Heart left ventricle (tissue), 16 donors: ENCODE data around the gene DHDDS. TPM values are rescaled to one million over a fixed set of nuclear protein-coding genes. Genes with fewer than 3 reads are reported as not detected.

Experiments used
- ATAC-seq, 4 donors: fragments of 200-7000 bp; cut with Tn5 transposase; one replicate each; pipeline ENCODE4 v1.9.1; 2020 to 2022; ENCODE audit warnings: moderate library complexity in 4 of 4, mild to moderate bottlenecking in 3 of 4, moderate number of reproducible peaks in 1 of 4
- DNase-seq, 5 donors: peaks; one replicate each; pipeline ENCODE4 v3.0.0-alpha.2; 2020
- H3K27ac ChIP-seq, 12 donors: fragments of 200-600 bp; sonication (generic) in 4 of 12; one replicate each; pipeline versions ENCODE4 v1.5.0 to v1.8.0; 2016 to 2022; ENCODE audit warnings: mild to moderate bottlenecking in 2 of 12
- H3K27me3 ChIP-seq, 9 donors: fragments of 200-600 bp; sonication (generic) in 2 of 9; one replicate each; pipeline versions ENCODE4 v1.5.1 to v1.8.0; 2016 to 2022; ENCODE audit warnings: mild to moderate bottlenecking in 3 of 9
- H3K36me3 ChIP-seq, 9 donors: fragments of 200-600 bp; sonication (generic) in 2 of 9; one replicate each; pipeline versions ENCODE4 v1.5.0 to v1.8.0; 2018 to 2022; ENCODE audit warnings: mild to moderate bottlenecking in 2 of 9
- H3K4me1 ChIP-seq, 12 donors: fragments of 200-600 bp; sonication (generic) in 4 of 12; one replicate each; pipeline versions ENCODE4 v1.5.0 to v1.8.0; 2016 to 2022; ENCODE audit warnings: mild to moderate bottlenecking in 3 of 12
- H3K4me3 ChIP-seq, 12 donors: fragments of 200-600 bp; sonication (generic) in 4 of 12; one replicate each; pipeline versions ENCODE4 v1.5.0 to v1.8.0; 2017 to 2022; ENCODE audit warnings: mild to moderate bottlenecking in 9 of 12, moderate library complexity in 4 of 12
- H3K9me3 ChIP-seq, 12 donors: fragments of 200-600 bp; sonication (generic) in 4 of 12; one replicate each; pipeline versions ENCODE4 v1.5.0 to v1.8.0; 2016 to 2022; ENCODE audit warnings: mild to moderate bottlenecking in 1 of 12
- POLR2A ChIP-seq, 2 donors: fragments of 450-650 bp; IDR thresholded peaks; one replicate each; pipeline ENCODE4 v1.6.1; 2017; ENCODE audit warnings: antibody characterized with exemption in 2 of 2, mild to moderate bottlenecking in 2 of 2, moderate library complexity in 2 of 2
- WGBS, 4 donors: extraction: QIAGEN DNeasy Blood & Tissue Kit in 2 of 4; methylation state at CpG; one replicate each; pipeline versions ENCODE4 v1.1.5 to v1.1.7; 2013 to 2018; 5-methylcytosine and 5-hydroxymethylcytosine counted together
- intact Hi-C, 10 donors: fragments of 100-400 bp; cut with DNase I; formaldehyde crosslinking; loops; one replicate each; pipeline versions ENCODE4 v1.11.1 to v1.14.2; 2022
- polyA plus RNA-seq, 2 donors: library from polyadenylated mRNA; stranded (reverse); fragments of 200-250 nt; gene quantifications; one replicate each; pipeline ENCODE4 v1.2.3, GENCODE V29; 2013
- total RNA-seq, 9 donors: library from RNA; depleted of rRNA in 2 of 9; stranded (reverse); fragments of >200 nt in 2 of 9; fragmentation: NEBNext Ultra II Directional in 3 of 9; extraction: Animal tissue kit (Norgen Biotek cat#: 25700) in 3 of 9; gene quantifications; one replicate each; pipeline versions ENCODE4 v1.1.0 to v1.2.4, GENCODE V29; 2016 to 2023
- TF ChIP-seq, protein P1 (sequence below), 12 donors: fragments of 200-600 bp; sonication (generic) in 4 of 12; IDR thresholded peaks; one replicate each; pipeline versions ENCODE4 v1.5.0 to v1.8.0; 2018 to 2022; ENCODE audit warnings: antibody characterized with exemption in 12 of 12, mild to moderate bottlenecking in 5 of 12
- donor health status: ischemic (EF 13 %, LVEDD 7.1; RV severe dilation, severe dysfunction).
- donor health status: healthy with polysubstance abuse.
- donor health status: DM: no; HTN: yes; CAD: no.
- donor health status: DM: no; HTN: no; CAD: no.
- donor health status: ischemic (EF 25% LVEDD 6.9; RV normal size, moderate dysfunction).
- donor health status: ischemic (EF 25% LVEDD 5.7; RV mildly dilated, moderate dysfunction).
- donor health status: healthy.
- donor health status: DM: yes; HTN: yes; CAD: no.
- donor health status: ischemic (EF 35%, LVEDD 5.7; RV mildly dilated, moderate dysfunction).
- donor health status: nonischemic (EF 11% LVEDD 7.7; RV severe dilation, severe dysfunction).
- donor health status: DM: yes; HTN: yes; CAD: no.
- donor health status: PGD.
- donor health status: ischemic (EF 29% LVEDD 5.4; RV normal size, mild dysfunction).
- donor health status: nonischemic (EF 23%, LVEDD 6.1; RV moderate dilation, normal function).

The DHDDS gene
- total and polyA plus RNA-seq, 11 donors = 14.1 to 45.0 (median 29.9) TPM

DNA sequence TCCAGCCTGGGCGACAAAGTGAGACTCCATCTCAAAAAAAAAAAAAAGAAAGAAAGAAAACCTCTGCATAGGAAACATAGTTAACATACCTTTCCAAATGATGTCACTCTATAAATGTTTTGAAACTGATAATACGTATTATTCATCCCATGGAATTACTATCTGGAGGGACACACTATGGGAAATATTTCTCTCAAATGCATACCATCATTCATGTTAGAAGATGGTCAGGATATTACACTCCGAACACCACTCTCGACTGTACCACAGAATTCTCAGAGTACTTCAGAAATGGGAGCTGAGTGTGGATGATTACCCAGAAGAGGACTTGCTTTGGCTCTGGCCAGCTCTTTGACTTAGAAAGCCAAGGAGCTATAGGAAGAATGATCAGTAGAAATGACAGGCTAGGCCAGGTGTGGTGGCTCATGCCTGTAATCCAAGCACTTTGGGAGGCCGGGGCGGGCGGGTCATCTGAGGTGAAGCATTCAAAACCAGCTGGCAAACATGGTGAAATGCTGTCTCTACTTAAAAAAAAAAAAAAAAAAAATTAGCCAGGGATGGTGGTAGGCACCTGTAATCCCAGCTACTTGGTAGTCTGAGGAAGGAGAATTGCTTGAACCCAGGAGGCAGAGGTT, 26.7 kb upstream of the DHDDS start:
- ATAC-seq (no peak), DNase-seq (no peak)
- peaks cover 1 to 45% (median 12%) of the 10 kb centered on the region in 9 donors for H3K27me3 ChIP-seq
- H3K27ac ChIP-seq = no peak overlapping the region
- H3K4me1 ChIP-seq = peaks cover 0 to 11% (median 0%) of the 10 kb centered on the region in 12 donors
- no peaks in the 10 kb centered on the region for H3K36me3 ChIP-seq
- WGBS, 4 donors = 59 to 65% (median 61%) methylated on average over 7 of the region's 7 CpGs
- H3K9me3 ChIP-seq = no peaks in the 10 kb centered on the region
- no peak for TF ChIP-seq POLR2A (IDR thresholded peaks at IDR 0.05)
- TF ChIP-seq, protein P1, sequence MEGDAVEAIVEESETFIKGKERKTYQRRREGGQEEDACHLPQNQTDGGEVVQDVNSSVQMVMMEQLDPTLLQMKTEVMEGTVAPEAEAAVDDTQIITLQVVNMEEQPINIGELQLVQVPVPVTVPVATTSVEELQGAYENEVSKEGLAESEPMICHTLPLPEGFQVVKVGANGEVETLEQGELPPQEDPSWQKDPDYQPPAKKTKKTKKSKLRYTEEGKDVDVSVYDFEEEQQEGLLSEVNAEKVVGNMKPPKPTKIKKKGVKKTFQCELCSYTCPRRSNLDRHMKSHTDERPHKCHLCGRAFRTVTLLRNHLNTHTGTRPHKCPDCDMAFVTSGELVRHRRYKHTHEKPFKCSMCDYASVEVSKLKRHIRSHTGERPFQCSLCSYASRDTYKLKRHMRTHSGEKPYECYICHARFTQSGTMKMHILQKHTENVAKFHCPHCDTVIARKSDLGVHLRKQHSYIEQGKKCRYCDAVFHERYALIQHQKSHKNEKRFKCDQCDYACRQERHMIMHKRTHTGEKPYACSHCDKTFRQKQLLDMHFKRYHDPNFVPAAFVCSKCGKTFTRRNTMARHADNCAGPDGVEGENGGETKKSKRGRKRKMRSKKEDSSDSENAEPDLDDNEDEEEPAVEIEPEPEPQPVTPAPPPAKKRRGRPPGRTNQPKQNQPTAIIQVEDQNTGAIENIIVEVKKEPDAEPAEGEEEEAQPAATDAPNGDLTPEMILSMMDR (IDR thresholded peaks at IDR 0.05) = no peak
- no peak overlapping the region for H3K4me3 ChIP-seq
- intact Hi-C loops = no loop called here

DNA sequence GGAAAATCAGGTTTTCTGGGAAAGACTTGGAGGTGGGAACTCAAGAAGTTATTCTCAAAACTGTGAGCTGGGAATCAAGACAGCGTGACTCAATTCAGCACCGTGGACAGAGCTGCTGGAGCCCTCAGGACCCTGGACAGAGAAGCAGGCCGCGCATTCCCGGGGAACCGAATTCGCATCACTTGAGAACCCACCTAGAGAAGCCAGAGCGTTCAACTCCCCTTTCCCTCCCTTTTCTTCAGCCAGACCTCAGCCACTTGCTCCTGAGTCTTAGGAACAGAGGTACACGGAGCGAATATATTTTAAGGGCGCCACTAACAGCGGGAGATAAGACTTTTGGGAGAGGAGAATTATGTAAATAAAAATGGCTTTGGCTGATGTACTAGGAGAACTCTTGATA, 23.5 kb upstream of the DHDDS start:
- DNase-seq (peak; percentile 58 to 81 (median 65)), ATAC-seq (peak; percentile 84 to 87 (median 85))
- WGBS, 4 donors = 0 to 1% (median 1%) methylated on average over 12 of the region's 12 CpGs
- peaks cover 22 to 61% (median 40%) of the 10 kb centered on the region in 9 donors for H3K27me3 ChIP-seq
- intact Hi-C loops = no loop called here
- peaks cover 0 to 11% (median 0%) of the 10 kb centered on the region in 12 donors for H3K4me1 ChIP-seq
- H3K9me3 ChIP-seq = no peaks in the 10 kb centered on the region
- H3K27ac ChIP-seq = no peak overlapping the region
- no peak overlapping the region for H3K4me3 ChIP-seq
- TF ChIP-seq, protein P1 (IDR thresholded peaks at IDR 0.05) = no peak
- no peak for TF ChIP-seq POLR2A (IDR thresholded peaks at IDR 0.05)
- no peaks in the 10 kb centered on the region for H3K36me3 ChIP-seq

DNA sequence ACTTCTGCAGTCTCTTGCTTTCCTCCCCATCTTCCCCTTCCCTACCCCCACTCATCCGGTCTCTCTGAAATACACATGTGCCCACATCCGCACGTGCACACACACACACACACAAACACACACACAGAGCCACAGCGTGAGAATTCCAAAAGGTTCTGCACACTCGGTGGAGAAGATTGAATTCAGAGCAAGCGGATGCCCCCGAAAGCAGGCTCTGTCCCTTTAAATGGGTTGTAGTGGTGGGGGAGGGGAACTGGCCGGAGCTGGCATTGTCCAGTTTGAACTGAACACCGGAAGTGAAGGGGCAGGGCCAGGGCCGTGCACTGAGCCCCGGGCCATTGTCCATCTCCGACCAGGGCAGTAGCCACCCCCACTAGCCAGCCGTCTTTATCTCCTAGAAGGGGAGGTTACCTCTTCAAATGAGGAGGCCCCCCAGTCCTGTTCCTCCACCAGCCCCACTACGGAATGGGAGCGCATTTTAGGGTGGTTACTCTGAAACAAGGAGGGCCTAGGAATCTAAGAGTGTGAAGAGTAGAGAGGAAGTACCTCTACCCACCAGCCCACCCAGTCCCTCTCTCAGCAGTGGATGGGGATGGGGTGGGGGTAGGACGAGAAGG, 22.8 kb upstream of the DHDDS start:
- DNase-seq = no peak
- intact Hi-C loops = no loop called here
- H3K9me3 ChIP-seq = no peaks in the 10 kb centered on the region
- no peak for ATAC-seq
- WGBS, 4 donors = 1 to 3% (median 2%) methylated on average over 14 to 16 of the region's 16 CpGs
- H3K27ac ChIP-seq = no peak overlapping the region
- peaks cover 26 to 61% (median 45%) of the 10 kb centered on the region in 9 donors for H3K27me3 ChIP-seq
- TF ChIP-seq, protein P1 (IDR thresholded peaks at IDR 0.05) = no peak
- TF ChIP-seq POLR2A (IDR thresholded peaks at IDR 0.05) = no peak
- peaks cover 0 to 11% (median 0%) of the 10 kb centered on the region in 12 donors for H3K4me1 ChIP-seq
- no peaks in the 10 kb centered on the region for H3K36me3 ChIP-seq
- no peak overlapping the region for H3K4me3 ChIP-seq

DNA sequence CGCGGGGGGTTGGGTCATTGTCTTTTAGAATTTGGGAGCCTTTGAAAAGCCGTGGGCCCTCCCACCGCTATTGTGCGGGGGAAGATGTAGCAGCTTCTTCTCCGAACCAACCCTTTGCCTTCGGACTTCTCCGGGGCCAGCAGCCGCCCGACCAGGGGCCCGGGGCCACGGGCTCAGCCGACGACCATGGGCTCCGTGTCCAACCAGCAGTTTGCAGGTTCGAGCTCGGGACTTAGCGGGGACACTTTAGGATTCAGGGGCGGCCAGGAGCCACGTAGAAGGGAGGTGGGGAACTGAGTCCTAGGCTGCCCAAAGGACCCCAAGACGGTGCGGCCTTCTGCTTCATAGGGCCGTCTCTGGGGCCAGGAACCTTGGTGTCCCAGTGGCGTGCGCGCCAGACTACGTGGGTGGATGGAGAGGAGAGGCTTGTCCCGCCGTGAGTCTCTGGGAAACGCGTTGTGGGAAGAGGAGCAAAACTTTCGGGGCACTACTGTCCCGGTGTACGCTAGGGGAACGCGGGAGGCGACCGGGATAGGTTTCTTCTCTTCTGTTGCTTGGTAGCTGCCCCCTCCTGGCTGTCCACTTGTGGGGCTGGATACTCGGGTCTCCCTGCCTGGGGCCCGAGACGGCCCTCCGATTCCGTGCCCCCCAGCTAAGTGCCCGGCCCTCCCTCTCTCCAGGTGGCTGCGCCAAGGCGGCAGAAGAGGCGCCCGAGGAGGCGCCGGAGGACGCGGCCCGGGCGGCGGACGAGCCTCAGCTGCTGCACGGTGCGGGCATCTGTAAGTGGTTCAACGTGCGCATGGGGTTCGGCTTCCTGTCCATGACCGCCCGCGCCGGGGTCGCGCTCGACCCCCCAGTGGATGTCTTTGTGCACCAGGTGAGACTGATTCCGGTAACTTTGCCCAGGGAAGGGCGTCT, 21.2 kb upstream of the DHDDS start, which contains the start of gene LIN28A:
TSS of gene LIN28A (plus strand) at position 112 of the 918 bp plus-strand sequence. CDS start at position 187, 75 bp downstream.
- Histone ChIP-seq H3K4me1 (peaks cover 0 to 11% (median 0%) of the 10 kb centered on the region in 12 donors), H3K36me3 (no peaks in the 10 kb centered on the region), H3K27ac (no peak within 1 kb of the TSS), H3K27me3 (peaks cover 27 to 66% (median 45%) of the 10 kb centered on the region in 9 donors), H3K9me3 (no peaks in the 10 kb centered on the region), H3K4me3 (peak within 1 kb of the TSS in 1 of 12 donors; percentile 2)
- 2 to 3% (median 2%) methylated on average over 47 to 70 of the region's 70 CpGs for WGBS, 4 donors
- intact Hi-C loops = no loop called here
- DNase-seq = no peak
- ATAC-seq = no peak
- TF ChIP-seq POLR2A (IDR thresholded peaks at IDR 0.05) = no peak
- TF ChIP-seq, protein P1 (IDR thresholded peaks at IDR 0.05) = no peak
